Aortic smooth muscle cell (primary cell): ENCODE data around the gene CWC22. TPM values are rescaled to one million over a fixed set of nuclear protein-coding genes. Genes with fewer than 3 reads are reported as not detected.

Experiments
- total RNA-seq: library from RNA; depleted of rRNA; stranded (reverse); fragments of >200 nt; gene quantifications from 2 replicates; pipeline ENCODE4 v1.2.3, GENCODE V29; 2014

CWC22 gene
- total RNA-seq = 21.3 and 24.2 TPM in 2 replicates

DNA sequence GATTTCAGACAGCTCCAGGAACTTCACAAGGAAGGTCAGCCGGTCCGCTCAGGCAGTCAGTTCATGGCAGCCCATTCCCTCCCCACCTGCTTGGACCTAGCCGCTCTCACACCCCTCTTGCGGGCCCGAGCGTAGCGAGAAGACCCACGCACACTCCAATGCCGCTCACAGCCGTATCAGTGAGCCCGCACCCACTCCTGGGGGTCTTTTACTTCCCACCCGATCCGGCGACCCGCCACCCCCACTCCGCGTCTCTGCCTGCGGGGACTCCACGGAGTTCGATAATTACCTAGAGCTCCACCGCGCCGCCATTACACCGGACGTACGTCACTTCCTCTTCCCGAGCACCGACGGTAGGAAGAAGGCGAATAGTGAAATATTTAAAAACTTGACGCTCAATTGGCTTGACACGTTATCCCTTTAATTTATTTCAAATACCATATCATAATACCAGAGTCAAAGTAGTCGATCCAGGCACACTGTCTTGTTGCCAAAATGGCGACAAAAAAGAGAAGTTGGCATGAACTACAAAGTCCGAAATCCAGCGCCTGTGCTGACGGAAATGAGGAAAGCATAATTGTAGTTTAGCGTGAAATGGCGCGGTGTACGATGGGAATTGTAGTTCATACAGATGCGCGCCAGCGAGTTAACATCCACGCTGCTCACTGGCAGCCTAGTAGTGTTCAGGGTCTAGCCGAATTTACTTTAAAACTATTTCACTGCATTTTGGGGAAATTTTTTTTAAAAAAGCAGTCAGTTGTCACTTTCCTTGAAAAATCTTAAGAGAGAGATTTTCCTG is at the start of gene CWC22:
CWC22 (minus strand) TSS at position 517 of the 799 bp plus-strand sequence. CDS start 13,956 bp downstream, outside the sequence.

Other genes starting within 250 kb of the CWC22 start
- gene ZNF385B, start 145.7 kb downstream of the CWC22 start, total RNA-seq = under 0.01 TPM in 1 of 2 replicates, not detected in the other